Measurements from ENCODE around the gene SLC25A5.

Gene SLC25A5

GRCh38 chrX:119516157-119516702, 48.0 kb downstream of the SLC25A5 start:
- H3K27ac Mint-ChIP-seq: no peak overlapping the region
- H3K27me3 Mint-ChIP-seq: no peaks in the 10 kb centered on the region
- H3K36me3 Mint-ChIP-seq: no peaks in the 10 kb centered on the region
- H3K9me3 Mint-ChIP-seq: no peaks in the 10 kb centered on the region
- H3K4me1 Mint-ChIP-seq: peaks cover 3% of the 10 kb centered on the region
- H3K4me3 Mint-ChIP-seq: no peak overlapping the region

GRCh38 chrX:119518371-119518770, 50.1 kb downstream of the SLC25A5 start:
- no peaks in the 10 kb centered on the region for H3K9me3 Mint-ChIP-seq
- no peak overlapping the region for H3K4me3 Mint-ChIP-seq
- H3K4me1 Mint-ChIP-seq: peaks cover 3% of the 10 kb centered on the region

More at GRCh38 chrX:119518371-119518770, 50.1 kb downstream of the SLC25A5 start:
- no peaks in the 10 kb centered on the region for H3K27me3 Mint-ChIP-seq
- no peak overlapping the region for H3K27ac Mint-ChIP-seq
- H3K36me3 Mint-ChIP-seq: no peaks in the 10 kb centered on the region

Data from activated naive CD4-positive, alpha-beta T cell treated with anti-CD3 and anti-CD28 coated beads, Interleukin-2, amount 50 U/mL, for 24 hours (primary cell).